ENCODE measurements around the gene FAM83D.

DNA sequence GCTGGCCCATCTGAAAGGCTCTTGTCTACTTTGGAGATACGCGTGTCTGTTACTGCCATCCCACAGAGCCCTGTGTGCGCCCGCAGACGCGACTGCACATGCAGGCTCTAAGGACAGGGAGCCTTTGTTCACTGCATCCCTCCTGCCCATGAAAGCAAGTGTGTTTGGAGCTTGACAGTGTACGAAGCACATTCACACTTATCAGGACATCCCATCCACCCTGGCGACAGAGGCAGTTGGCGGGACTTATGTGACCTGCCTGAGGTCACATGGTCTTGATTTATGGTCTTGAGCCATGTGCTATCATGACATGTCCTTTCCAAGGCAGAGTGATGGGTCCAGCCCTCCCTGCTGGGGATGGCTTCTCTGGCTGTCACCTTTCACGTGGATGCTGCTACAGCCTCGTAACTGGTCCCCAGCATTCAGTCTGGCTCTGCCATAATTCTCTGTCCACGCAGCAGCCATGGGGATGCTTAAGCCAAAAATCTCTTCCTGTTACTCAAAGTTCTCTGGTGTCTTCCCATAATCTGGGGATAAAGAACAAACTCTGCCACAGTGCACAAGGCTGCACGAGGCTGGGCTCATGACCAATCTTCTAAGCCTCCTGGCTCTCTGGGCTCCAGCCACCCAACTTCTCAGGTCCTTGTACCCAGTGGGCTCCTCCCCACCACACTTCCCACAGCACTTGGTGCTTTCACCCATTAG lies 36.3 kb upstream of the FAM83D start:
- TF ChIP-seq EP300 (IDR thresholded peaks at IDR 0.05; ENCODE audit: borderline replicate concordance) (no peak), ZBTB7A (IDR thresholded peaks at IDR 0.05; ENCODE audit: low read depth) (no peak), CREB1 (IDR thresholded peaks at IDR 0.05; ENCODE audit: low read depth) (no peak), CEBPB (IDR thresholded peaks at IDR 0.05) (no peak), USF1 (IDR thresholded peaks at IDR 0.05) (no peak), NFIC (IDR thresholded peaks at IDR 0.05) (no peak), FOXM1 (IDR thresholded peaks at IDR 0.05; ENCODE audit: borderline replicate concordance, low read depth) (no peak), REST (IDR thresholded peaks at IDR 0.05; ENCODE audit: low read depth) (no peak), TAF1 (IDR thresholded peaks at IDR 0.05; ENCODE audit: low read depth) (no peak), TCF12 (IDR thresholded peaks at IDR 0.05; ENCODE audit: low read depth) (no peak), EGR1 (IDR thresholded peaks at IDR 0.05) (no peak)
- TF ChIP-seq, protein P1, sequence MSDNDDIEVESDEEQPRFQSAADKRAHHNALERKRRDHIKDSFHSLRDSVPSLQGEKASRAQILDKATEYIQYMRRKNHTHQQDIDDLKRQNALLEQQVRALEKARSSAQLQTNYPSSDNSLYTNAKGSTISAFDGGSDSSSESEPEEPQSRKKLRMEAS (IDR thresholded peaks at IDR 0.05) = no peak

All from Ishikawa (cell line).